NAMALWA (cell line): ENCODE data around the gene AFG3L2.
A peak's percentile ranks its signal among the peaks of the same experiment; 100 is the strongest.

ENCODE experiments used
- DNase-seq: peaks from one replicate; pipeline ENCODE4 v3.0.0-alpha.2; 2015; ENCODE audit warnings: low spot score

AFG3L2 gene

GRCh38 chr18:12325726-12326245, 51.2 kb downstream of the AFG3L2 start:
- DNase-seq: no peak

GRCh38 chr18:12324991-12325725, 51.9 kb downstream of the AFG3L2 start:
- DNase-seq: no peak

GRCh38 chr18:12321333-12321732, 55.7 kb downstream of the AFG3L2 start:
- DNase-seq: peak; percentile 84

- DNase-seq: peak; percentile 54
Measured at GRCh38 chr18:12318857-12319256, 58.2 kb downstream of the AFG3L2 start.

GRCh38 chr18:12318334-12318697, 58.7 kb downstream of the AFG3L2 start:
- DNase-seq: peak; percentile 72

GRCh38 chr18:12317664-12318333, 59.2 kb downstream of the AFG3L2 start:
- DNase-seq: peak; percentile 90

- DNase-seq: peak; percentile 65
Measured at GRCh38 chr18:12315911-12316310, 61.1 kb downstream of the AFG3L2 start.

- peak; percentile 87 for DNase-seq
Measured at GRCh38 chr18:12315490-12315889, 61.5 kb downstream of the AFG3L2 start.

- DNase-seq: peak; percentile 72
Measured at GRCh38 chr18:12314591-12315305, 62.3 kb downstream of the AFG3L2 start.

- DNase-seq: peak; percentile 30
Measured at GRCh38 chr18:12313530-12314245, 63.3 kb downstream of the AFG3L2 start.

GRCh38 chr18:12312976-12313375, 64.1 kb downstream of the AFG3L2 start:
- DNase-seq: no peak

- DNase-seq: no peak
Measured at GRCh38 chr18:12310762-12311161, 66.3 kb downstream of the AFG3L2 start.

- no peak for DNase-seq
Measured at GRCh38 chr18:12309683-12310198, 67.3 kb downstream of the AFG3L2 start.

GRCh38 chr18:12308386-12309100, 68.5 kb downstream of the AFG3L2 start:
- no peak for DNase-seq

GRCh38 chr18:12307701-12308385, 69.2 kb downstream of the AFG3L2 start, which contains the start of gene TUBB6:
Gene TUBB6 (plus strand): TSS chr18:12308241. CDS start chr18:12308293, 52 bp downstream.
- no peak for DNase-seq

GRCh38 chr18:12306752-12307700, 70.0 kb downstream of the AFG3L2 start:
- DNase-seq: no peak

GRCh38 chr18:12305930-12306629, 70.9 kb downstream of the AFG3L2 start:
- DNase-seq: no peak

GRCh38 chr18:12305211-12305610, 71.8 kb downstream of the AFG3L2 start:
- DNase-seq: no peak
